ENCODE results near the gene SLC16A10. TPM values are rescaled to one million over a fixed set of nuclear protein-coding genes. Genes with fewer than 3 reads are reported as not detected.

SLC16A10 gene
- total and polyA plus RNA-seq, 2 donors from 2014 or later, result 3.7 to 5.9 TPM

DNA sequence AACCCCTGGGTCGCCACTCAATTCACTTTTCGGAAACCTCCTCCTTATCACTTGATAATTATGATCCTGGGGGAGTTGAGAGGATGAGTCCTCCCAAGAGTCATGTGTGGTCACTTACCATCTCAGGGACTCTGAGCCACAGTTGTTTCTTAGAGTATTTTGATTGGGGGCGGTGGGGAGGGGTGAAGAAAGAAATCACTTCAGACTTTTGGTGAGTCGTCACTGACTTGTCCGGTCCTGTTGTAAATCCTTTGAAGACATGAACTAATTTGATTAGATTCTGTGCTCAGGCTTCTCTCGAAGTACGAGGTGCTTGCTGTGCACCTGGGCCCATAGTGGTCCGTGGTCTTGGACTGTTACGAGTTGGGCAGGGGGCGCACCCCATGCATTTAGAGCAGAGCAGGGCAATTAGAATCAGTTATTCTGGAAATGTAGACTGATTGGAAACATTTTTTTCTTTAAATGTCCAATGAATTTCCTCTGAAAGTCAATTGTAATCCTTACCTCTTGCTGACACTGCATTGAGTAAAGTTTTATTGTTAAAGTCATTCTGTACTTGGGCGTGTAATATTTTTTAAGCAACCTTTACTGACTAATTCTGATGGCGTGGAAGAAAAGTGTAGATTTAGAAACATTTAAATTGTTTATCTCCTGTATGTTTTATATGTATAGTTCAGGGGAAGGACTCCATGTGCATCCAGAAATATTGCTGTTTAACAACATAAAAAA is 173.4 kb downstream of the SLC16A10 start:
- Histone ChIP-seq H3K4me1 (ENCODE audit: control insufficient read depth in 2 of 3, insufficient read depth in 2 of 3, low read depth in 1 of 3, low read length in 3 of 3) (peaks cover 0 to 5% (median 3%) of the 10 kb centered on the region in 3 donors), H3K27me3 (ENCODE audit: control insufficient read depth, insufficient read depth, low read length) (peaks cover 3% of the 10 kb centered on the region), H3K36me3 (ENCODE audit: control insufficient read depth in 2 of 3, insufficient read depth in 3 of 3, low read length in 3 of 3) (peaks cover 0 to 4% (median under 1%) of the 10 kb centered on the region in 3 donors), H3K4me3 (ENCODE audit: low read length in 3 of 3) (peak overlapping the region in 2 of 3 donors; percentile 62 to 90), H3K9me3 (ENCODE audit: control insufficient read depth in 2 of 3, insufficient read depth in 1 of 3, low read length in 3 of 3) (no peaks in the 10 kb centered on the region), H3K9ac (ENCODE audit: low read length in 3 of 3) (peak overlapping the region in 1 of 3 donors; percentile 1), H3K27ac (ENCODE audit: low read depth in 2 of 2, low read length in 2 of 2) (no peak overlapping the region)
- DNase-seq, result no peak
- intact Hi-C loops (cut with DNase I), result no loop called here
- FAIRE-seq, result no peak
- TF ChIP-seq, protein P1, sequence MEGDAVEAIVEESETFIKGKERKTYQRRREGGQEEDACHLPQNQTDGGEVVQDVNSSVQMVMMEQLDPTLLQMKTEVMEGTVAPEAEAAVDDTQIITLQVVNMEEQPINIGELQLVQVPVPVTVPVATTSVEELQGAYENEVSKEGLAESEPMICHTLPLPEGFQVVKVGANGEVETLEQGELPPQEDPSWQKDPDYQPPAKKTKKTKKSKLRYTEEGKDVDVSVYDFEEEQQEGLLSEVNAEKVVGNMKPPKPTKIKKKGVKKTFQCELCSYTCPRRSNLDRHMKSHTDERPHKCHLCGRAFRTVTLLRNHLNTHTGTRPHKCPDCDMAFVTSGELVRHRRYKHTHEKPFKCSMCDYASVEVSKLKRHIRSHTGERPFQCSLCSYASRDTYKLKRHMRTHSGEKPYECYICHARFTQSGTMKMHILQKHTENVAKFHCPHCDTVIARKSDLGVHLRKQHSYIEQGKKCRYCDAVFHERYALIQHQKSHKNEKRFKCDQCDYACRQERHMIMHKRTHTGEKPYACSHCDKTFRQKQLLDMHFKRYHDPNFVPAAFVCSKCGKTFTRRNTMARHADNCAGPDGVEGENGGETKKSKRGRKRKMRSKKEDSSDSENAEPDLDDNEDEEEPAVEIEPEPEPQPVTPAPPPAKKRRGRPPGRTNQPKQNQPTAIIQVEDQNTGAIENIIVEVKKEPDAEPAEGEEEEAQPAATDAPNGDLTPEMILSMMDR (IDR thresholded peaks at IDR 0.05; ENCODE audit: borderline replicate concordance, extremely low read depth, insufficient read depth), result no peak

GRCh38 chr6:111263837-111264236 is 176.5 kb downstream of the SLC16A10 start:
- Histone ChIP-seq H3K4me1 (ENCODE audit: control insufficient read depth in 2 of 3, insufficient read depth in 2 of 3, low read depth in 1 of 3, low read length in 3 of 3) (peaks cover 0 to 9% (median 3%) of the 10 kb centered on the region in 3 donors), H3K27me3 (ENCODE audit: control insufficient read depth, insufficient read depth, low read length) (no peaks in the 10 kb centered on the region), H3K27ac (ENCODE audit: low read depth in 2 of 2, low read length in 2 of 2) (no peak overlapping the region), H3K36me3 (ENCODE audit: control insufficient read depth in 2 of 3, insufficient read depth in 3 of 3, low read length in 3 of 3) (peaks cover 0 to 12% (median 9%) of the 10 kb centered on the region in 3 donors), H3K9ac (ENCODE audit: low read length in 3 of 3) (no peak overlapping the region), H3K4me3 (ENCODE audit: low read length in 3 of 3) (no peak overlapping the region), H3K9me3 (ENCODE audit: control insufficient read depth in 2 of 3, insufficient read depth in 1 of 3, low read length in 3 of 3) (no peaks in the 10 kb centered on the region)
- TF ChIP-seq, protein P1 (IDR thresholded peaks at IDR 0.05; ENCODE audit: borderline replicate concordance, extremely low read depth, insufficient read depth), result no peak
- FAIRE-seq (no peak), DNase-seq (no peak)
- intact Hi-C loops (cut with DNase I), result no loop called here

GRCh38 chr6:111265842-111266241 is 178.5 kb downstream of the SLC16A10 start:
- FAIRE-seq (no peak), DNase-seq (no peak)
- TF ChIP-seq, protein P1 (IDR thresholded peaks at IDR 0.05; ENCODE audit: borderline replicate concordance, extremely low read depth, insufficient read depth), result no peak
- Histone ChIP-seq H3K9ac (ENCODE audit: low read length in 3 of 3) (no peak overlapping the region), H3K27ac (ENCODE audit: low read depth in 2 of 2, low read length in 2 of 2) (no peak overlapping the region), H3K4me3 (ENCODE audit: low read length in 3 of 3) (no peak overlapping the region), H3K36me3 (ENCODE audit: control insufficient read depth in 2 of 3, insufficient read depth in 3 of 3, low read length in 3 of 3) (peaks cover 4 to 19% (median 12%) of the 10 kb centered on the region in 3 donors), H3K9me3 (ENCODE audit: control insufficient read depth in 2 of 3, insufficient read depth in 1 of 3, low read length in 3 of 3) (no peaks in the 10 kb centered on the region), H3K27me3 (ENCODE audit: control insufficient read depth, insufficient read depth, low read length) (no peaks in the 10 kb centered on the region), H3K4me1 (ENCODE audit: control insufficient read depth in 2 of 3, insufficient read depth in 2 of 3, low read depth in 1 of 3, low read length in 3 of 3) (peaks cover 0 to 7% (median 3%) of the 10 kb centered on the region in 3 donors)
- intact Hi-C loops (cut with DNase I), result no loop called here
